SH-SY5Y (cell line): ENCODE data around the gene EPS15.

Experiments
- GATA2 ChIP-seq: IDR thresholded peaks from 2 replicates; pipeline ENCODE4 v1.6.1; 2011; ENCODE audit warnings: mild to moderate bottlenecking, low read depth, low read length
- GATA3 ChIP-seq: IDR thresholded peaks from 2 replicates; pipeline ENCODE4 v1.6.1; 2011; ENCODE audit warnings: low read depth, mild to moderate bottlenecking, low read length, moderate library complexity

DNA sequence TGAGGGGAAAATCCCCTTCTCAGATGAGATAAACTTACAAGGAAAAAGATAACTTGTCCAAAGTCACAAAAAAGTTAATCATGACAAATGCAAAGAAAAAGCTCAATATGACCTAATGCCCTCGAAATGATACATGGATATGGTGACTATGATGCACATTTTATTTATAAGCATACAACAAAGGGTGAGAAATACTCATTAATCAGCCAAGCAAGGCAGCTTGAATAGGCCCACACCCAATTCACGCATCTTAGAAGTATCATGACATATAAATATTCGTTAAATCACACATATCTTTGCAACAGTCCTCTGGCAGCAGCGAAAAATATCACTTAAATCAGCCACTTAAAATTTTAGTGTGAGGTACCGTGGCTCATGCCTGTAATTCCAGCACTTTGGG lies 21.7 kb downstream of the EPS15 start:
- TF ChIP-seq GATA2 (no peak), GATA3 (no peak)
